CD14-positive monocyte (primary cell): ENCODE measurements around the gene MATCAP1. TPM values are rescaled to one million over a fixed set of nuclear protein-coding genes. Genes with fewer than 3 reads are reported as not detected.
A peak's percentile ranks its signal among the peaks of the same experiment; 100 is the strongest.

Experiments used
- DNase-seq, 3 donors: peaks; one replicate each; pipeline ENCODE4 v3.0.0-alpha.2; 2011 to 2022
- H2AFZ ChIP-seq: 2 replicates; pipeline ENCODE4 v1.6.0; 2012; ENCODE audit warnings: mild to moderate bottlenecking, low read depth, low read length, inconsistent platforms; ENCODE audit not compliant: insufficient read depth, poor library complexity, severe bottlenecking
- H3K27ac ChIP-seq, 2 donors: 1 replicate in 1 of 2; 2 replicates in 1 of 2; pipeline ENCODE4 v1.5.1; 2012 to 2013; ENCODE audit warnings: low read length in 2 of 2, control low read depth in 1 of 2, inconsistent platforms in 1 of 2, low read depth in 1 of 2, mild to moderate bottlenecking in 1 of 2
- H3K27me3 ChIP-seq, 2 donors: one replicate each; pipeline versions ENCODE4 v1.6.0 to v1.6.1; 2011 to 2013; ENCODE audit warnings: low read length in 2 of 2; ENCODE audit not compliant: control insufficient read depth in 2 of 2, insufficient read depth in 2 of 2
- H3K36me3 ChIP-seq, 2 donors: replicated peaks in 1 of 2; 1 replicate in 1 of 2; 2 replicates in 1 of 2; pipeline versions ENCODE4 v1.5.1 to v1.6.1; 2012 to 2013; ENCODE audit warnings: low read length in 2 of 2, control low read depth in 1 of 2, inconsistent platforms in 1 of 2, mild to moderate bottlenecking in 1 of 2; ENCODE audit not compliant: insufficient read depth in 2 of 2, control insufficient read depth in 1 of 2
- H3K4me1 ChIP-seq, 2 donors: 1 replicate in 1 of 2; 2 replicates in 1 of 2; pipeline versions ENCODE4 v1.5.1 to v1.6.1; 2012 to 2013; ENCODE audit warnings: low read length in 2 of 2, control low read depth in 1 of 2, inconsistent platforms in 1 of 2, mild to moderate bottlenecking in 1 of 2, moderate library complexity in 1 of 2; ENCODE audit not compliant: insufficient read depth in 2 of 2, control insufficient read depth in 1 of 2
- H3K4me2 ChIP-seq: replicated peaks from 2 replicates; pipeline ENCODE3; 2012; ENCODE audit warnings: low read length, moderate library complexity, mild to moderate bottlenecking; ENCODE audit not compliant: poor library complexity, severe bottlenecking; ENCODE audit errors: extremely low read depth
- H3K4me3 ChIP-seq, 3 experiments: fragments of 200-600 bp in 1 of 3; sonication (generic) in 1 of 3; replicated peaks in 1 of 3; 1 replicate in 2 of 3; 2 replicates in 1 of 3; pipeline ENCODE4 v1.5.1; 2011 to 2013; ENCODE audit warnings: low read length in 3 of 3, mild to moderate bottlenecking in 3 of 3, control low read depth in 2 of 3, low read depth in 2 of 3, inconsistent platforms in 1 of 3, moderate library complexity in 1 of 3
- H3K79me2 ChIP-seq: 2 replicates; pipeline ENCODE4 v1.6.0; 2012; ENCODE audit warnings: mild to moderate bottlenecking, control low read depth, inconsistent platforms, low read length, moderate library complexity; ENCODE audit not compliant: insufficient read depth
- H3K9ac ChIP-seq: 2 replicates; pipeline ENCODE4 v1.6.0; 2017; ENCODE audit warnings: low read length, mild to moderate bottlenecking; ENCODE audit not compliant: insufficient read depth, poor library complexity, severe bottlenecking
- H3K9me3 ChIP-seq, 2 donors: replicated peaks in 1 of 2; 1 replicate in 1 of 2; 2 replicates in 1 of 2; pipeline versions ENCODE4 v1.5.1 to v1.6.1; 2012 to 2013; ENCODE audit warnings: low read length in 2 of 2, control low read depth in 1 of 2; ENCODE audit not compliant: control insufficient read depth in 1 of 2, insufficient read depth in 1 of 2
- H4K20me1 ChIP-seq: 2 replicates; pipeline ENCODE4 v1.6.0; 2012; ENCODE audit warnings: mild to moderate bottlenecking, low read length, control low read depth, moderate library complexity; ENCODE audit not compliant: insufficient read depth
- H3K27ac Mint-ChIP-seq, 7 donors: one replicate each; pipeline ENCODE4 v1.8.0; 2020; ENCODE audit warnings: mild to moderate bottlenecking in 7 of 7, mixed read lengths in 7 of 7, moderate library complexity in 6 of 7, inconsistent platforms in 2 of 7
- H3K27me3 Mint-ChIP-seq, 3 donors: one replicate each; pipeline ENCODE4 v1.8.0; 2021 to 2022; ENCODE audit warnings: low read depth in 3 of 3, mild to moderate bottlenecking in 3 of 3, mixed read lengths in 3 of 3, moderate library complexity in 3 of 3, inconsistent platforms in 1 of 3
- H3K36me3 Mint-ChIP-seq, 2 donors: one replicate each; pipeline ENCODE4 v1.8.0; 2020; ENCODE audit warnings: mixed read lengths in 2 of 2, inconsistent platforms in 1 of 2, mild to moderate bottlenecking in 1 of 2
- H3K4me1 Mint-ChIP-seq: one replicate; pipeline ENCODE4 v1.8.0; 2020; ENCODE audit warnings: mild to moderate bottlenecking, mixed read lengths
- H3K4me3 Mint-ChIP-seq, 2 donors: one replicate each; pipeline ENCODE4 v1.8.0; 2020; ENCODE audit warnings: mild to moderate bottlenecking in 2 of 2, mixed read lengths in 2 of 2, moderate library complexity in 1 of 2
- H3K9me3 Mint-ChIP-seq, 7 donors: one replicate each; pipeline ENCODE4 v1.8.0; 2020 to 2022; ENCODE audit warnings: mixed read lengths in 7 of 7, mild to moderate bottlenecking in 6 of 7, moderate library complexity in 6 of 7, inconsistent platforms in 2 of 7
- CTCF ChIP-seq: fragments of 200-600 bp; IDR thresholded peaks from one replicate; pipeline ENCODE4 v1.8.0; 2022; ENCODE audit warnings: antibody characterized with exemption, mild to moderate bottlenecking
- WGBS: methylation state at CpG from one replicate; pipeline ENCODE4 v1.1.5; 2013; ENCODE audit warnings: missing lambda C conversion rate; ENCODE audit not compliant: insufficient coverage; 5-methylcytosine and 5-hydroxymethylcytosine counted together
- intact Hi-C, 2 donors: fragments of 100-400 bp; cut with micrococcal nuclease; formaldehyde crosslinking; loops; one replicate each; pipeline versions ENCODE4 v1.15.0 to v1.15.1; 2023
- polyA plus RNA-seq, 3 donors: library from polyadenylated mRNA; depleted of rRNA in 1 of 3; unstranded in 2 of 3; stranded (reverse) in 1 of 3; fragments of 300-500 nt in 2 of 3; fragments of >200 nt in 1 of 3; fragmentation: Illumina TruSeq in 2 of 3; gene quantifications; 1 replicate in 2 of 3; 2 replicates in 1 of 3; pipeline ENCODE4 v1.2.3, GENCODE V29; 2012 to 2021

Gene MATCAP1
- polyA plus RNA-seq, 3 donors = 0.58 to 43.3 (median 0.99) TPM

GRCh38 chr16:67229906-67230808, 46.4 kb upstream of the MATCAP1 start:
- intact Hi-C loops = loop anchor here (5.0 kb wide), 1 partner anchor 38 kb away; the partner anchor contains the start of genes E2F4 (in 2 of the 2) and EXOC3L1 (in 2 of the 2)
- Histone ChIP-seq H3K36me3 (peaks cover 59 to 68% of the 10 kb centered on the region in 2 donors), H3K4me1 (peaks cover 17 to 23% of the 10 kb centered on the region in 2 donors), H3K4me3 (no peak overlapping the region), H3K4me2 (no peak overlapping the region), H3K27me3 (no peaks in the 10 kb centered on the region), H3K9ac (no peak overlapping the region), H2AFZ (no peak overlapping the region), H3K27ac (no peak overlapping the region), H3K9me3 (no peaks in the 10 kb centered on the region), H4K20me1 (peaks cover 41% of the 10 kb centered on the region), H3K79me2 (peaks cover 28% of the 10 kb centered on the region)
- Mint-ChIP-seq H3K36me3 (peaks cover 55 to 68% of the 10 kb centered on the region in 2 donors), H3K27ac (peak overlapping the region in 1 of 7 donors; percentile 26), H3K27me3 (peaks cover 0 to 1% (median under 1%) of the 10 kb centered on the region in 3 donors), H3K4me3 (no peak overlapping the region), H3K9me3 (peaks cover 0 to 3% (median 0%) of the 10 kb centered on the region in 7 donors), H3K4me1 (peaks cover 25% of the 10 kb centered on the region)
- no peak for DNase-seq
- 95% methylated on average over 30 of the region's 32 CpGs for WGBS
- TF ChIP-seq CTCF = no peak

- intact Hi-C loops = loop anchor here (5.0 kb wide), 1 partner anchor 37 kb away; the partner anchor contains the start of genes E2F4 (in 2 of the 2) and EXOC3L1 (in 2 of the 2)
- Mint-ChIP-seq H3K9me3 (peaks cover 0 to 3% (median 0%) of the 10 kb centered on the region in 7 donors), H3K4me1 (peaks cover 26% of the 10 kb centered on the region), H3K27me3 (peaks cover 0 to 1% (median 0%) of the 10 kb centered on the region in 3 donors), H3K36me3 (peaks cover 43 to 55% of the 10 kb centered on the region in 2 donors), H3K4me3 (no peak overlapping the region), H3K27ac (peak overlapping the region in 4 of 7 donors; percentile 8 to 57 (median 44))
- TF ChIP-seq CTCF = no peak
- DNase-seq = no peak
- H3K4me3 ChIP-seq = no peak overlapping the region
- 92% methylated on average over 7 of the region's 9 CpGs for WGBS
- no peaks in the 10 kb centered on the region for H3K9me3 ChIP-seq
- H4K20me1 ChIP-seq = peaks cover 41% of the 10 kb centered on the region
- H3K79me2 ChIP-seq = peaks cover 28% of the 10 kb centered on the region
- no peak overlapping the region for H3K9ac ChIP-seq
- peaks cover 17 to 23% of the 10 kb centered on the region in 2 donors for H3K4me1 ChIP-seq
- H3K4me2 ChIP-seq = no peak overlapping the region
- no peaks in the 10 kb centered on the region for H3K27me3 ChIP-seq
- no peak overlapping the region for H3K27ac ChIP-seq
- no peak overlapping the region for H2AFZ ChIP-seq
- H3K36me3 ChIP-seq = peaks cover 49 to 55% of the 10 kb centered on the region in 2 donors
These were observed 45.1 kb upstream of the MATCAP1 start for GRCh38 chr16:67228905-67229304.
